ENCODE measurements around the gene PSEN1.

PSEN1 gene

DNA sequence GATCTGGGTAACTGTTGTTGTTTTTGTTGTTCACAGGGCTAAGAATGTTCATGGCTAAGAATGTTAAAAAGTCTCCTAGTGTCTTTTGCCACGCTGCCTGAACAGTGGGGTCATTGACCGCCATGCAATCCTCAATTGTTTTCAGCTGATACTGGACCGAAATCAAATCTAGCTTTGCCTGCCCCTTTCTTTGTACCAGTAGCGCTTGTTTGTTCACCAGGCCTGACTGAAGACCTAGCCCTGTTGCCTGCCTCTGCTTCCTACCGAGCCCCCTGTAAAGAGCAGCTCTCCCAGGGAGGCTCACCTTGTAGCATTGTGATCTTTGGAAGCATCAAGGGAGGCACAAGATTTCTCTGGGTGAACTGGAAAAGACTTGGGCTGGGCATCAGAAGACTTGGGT lies 6.7 kb downstream of the PSEN1 start:
- H3K9me2 ChIP-seq (replicated peaks; ENCODE audit: control insufficient read depth, low read length), result no peaks in the 10 kb centered on the region
- H3K4me3 ChIP-seq (ENCODE audit: low read length), result no peak overlapping the region
- no peaks in the 10 kb centered on the region for H3K9me3 ChIP-seq (ENCODE audit: control insufficient read depth, insufficient read depth, low read length)
- no peaks in the 10 kb centered on the region for H4K20me1 ChIP-seq (ENCODE audit: control insufficient read depth, insufficient read depth, low read depth, low read length)
- H3K4me1 ChIP-seq (ENCODE audit: control insufficient read depth, low read length), result no peaks in the 10 kb centered on the region
- no peak overlapping the region for H3K27ac ChIP-seq (ENCODE audit: low read depth, low read length)
- no peak for TF ChIP-seq EZH2phosphoT487 (IDR thresholded peaks at IDR 0.05; ENCODE audit: borderline replicate concordance, low read length)
- TF ChIP-seq, protein P1, sequence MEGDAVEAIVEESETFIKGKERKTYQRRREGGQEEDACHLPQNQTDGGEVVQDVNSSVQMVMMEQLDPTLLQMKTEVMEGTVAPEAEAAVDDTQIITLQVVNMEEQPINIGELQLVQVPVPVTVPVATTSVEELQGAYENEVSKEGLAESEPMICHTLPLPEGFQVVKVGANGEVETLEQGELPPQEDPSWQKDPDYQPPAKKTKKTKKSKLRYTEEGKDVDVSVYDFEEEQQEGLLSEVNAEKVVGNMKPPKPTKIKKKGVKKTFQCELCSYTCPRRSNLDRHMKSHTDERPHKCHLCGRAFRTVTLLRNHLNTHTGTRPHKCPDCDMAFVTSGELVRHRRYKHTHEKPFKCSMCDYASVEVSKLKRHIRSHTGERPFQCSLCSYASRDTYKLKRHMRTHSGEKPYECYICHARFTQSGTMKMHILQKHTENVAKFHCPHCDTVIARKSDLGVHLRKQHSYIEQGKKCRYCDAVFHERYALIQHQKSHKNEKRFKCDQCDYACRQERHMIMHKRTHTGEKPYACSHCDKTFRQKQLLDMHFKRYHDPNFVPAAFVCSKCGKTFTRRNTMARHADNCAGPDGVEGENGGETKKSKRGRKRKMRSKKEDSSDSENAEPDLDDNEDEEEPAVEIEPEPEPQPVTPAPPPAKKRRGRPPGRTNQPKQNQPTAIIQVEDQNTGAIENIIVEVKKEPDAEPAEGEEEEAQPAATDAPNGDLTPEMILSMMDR (IDR thresholded peaks at IDR 0.05; ENCODE audit: low read depth, low read length, poor library complexity, severe bottlenecking), result no peak
- no peaks in the 10 kb centered on the region for H3K27me3 ChIP-seq (ENCODE audit: control insufficient read depth, low read length)
- H3F3A ChIP-seq (ENCODE audit: control insufficient read depth, insufficient read depth), result peaks cover 6% of the 10 kb centered on the region
- peaks cover 70% of the 10 kb centered on the region for H3K79me2 ChIP-seq (ENCODE audit: control insufficient read depth, low read length)
- peaks cover 4% of the 10 kb centered on the region for H3K36me3 ChIP-seq (ENCODE audit: control insufficient read depth, low read length)
- H3K4me2 ChIP-seq (ENCODE audit: low read length), result no peak overlapping the region

- H3K27me3 ChIP-seq (ENCODE audit: control insufficient read depth, low read length), result no peaks in the 10 kb centered on the region
- TF ChIP-seq, protein P1 (IDR thresholded peaks at IDR 0.05; ENCODE audit: low read depth, low read length, poor library complexity, severe bottlenecking), result no peak
- no peak for TF ChIP-seq EZH2phosphoT487 (IDR thresholded peaks at IDR 0.05; ENCODE audit: borderline replicate concordance, low read length)
- peaks cover 6% of the 10 kb centered on the region for H3F3A ChIP-seq (ENCODE audit: control insufficient read depth, insufficient read depth)
- no peaks in the 10 kb centered on the region for H4K20me1 ChIP-seq (ENCODE audit: control insufficient read depth, insufficient read depth, low read depth, low read length)
- H3K79me2 ChIP-seq (ENCODE audit: control insufficient read depth, low read length), result peaks cover 66% of the 10 kb centered on the region
- H3K4me1 ChIP-seq (ENCODE audit: control insufficient read depth, low read length), result no peaks in the 10 kb centered on the region
- H3K36me3 ChIP-seq (ENCODE audit: control insufficient read depth, low read length), result peaks cover 9% of the 10 kb centered on the region
- H3K27ac ChIP-seq (ENCODE audit: low read depth, low read length), result no peak overlapping the region
- no peaks in the 10 kb centered on the region for H3K9me3 ChIP-seq (ENCODE audit: control insufficient read depth, insufficient read depth, low read length)
- no peaks in the 10 kb centered on the region for H3K9me2 ChIP-seq (replicated peaks; ENCODE audit: control insufficient read depth, low read length)
- no peak overlapping the region for H3K4me2 ChIP-seq (ENCODE audit: low read length)
- no peak overlapping the region for H3K4me3 ChIP-seq (ENCODE audit: low read length)
Observed at GRCh38 chr14:73143617-73144016, 7.3 kb downstream of the PSEN1 start.

- Histone ChIP-seq H3K79me2 (ENCODE audit: control insufficient read depth, low read length) (peaks cover 53% of the 10 kb centered on the region), H3K27ac (ENCODE audit: low read depth, low read length) (no peak overlapping the region), H3F3A (ENCODE audit: control insufficient read depth, insufficient read depth) (peaks cover 6% of the 10 kb centered on the region), H3K36me3 (ENCODE audit: control insufficient read depth, low read length) (peaks cover 19% of the 10 kb centered on the region), H3K4me2 (ENCODE audit: low read length) (no peak overlapping the region), H3K4me1 (ENCODE audit: control insufficient read depth, low read length) (no peaks in the 10 kb centered on the region), H4K20me1 (ENCODE audit: control insufficient read depth, insufficient read depth, low read depth, low read length) (no peaks in the 10 kb centered on the region), H3K27me3 (ENCODE audit: control insufficient read depth, low read length) (no peaks in the 10 kb centered on the region), H3K4me3 (ENCODE audit: low read length) (no peak overlapping the region), H3K9me3 (ENCODE audit: control insufficient read depth, insufficient read depth, low read length) (no peaks in the 10 kb centered on the region), H3K9me2 (replicated peaks; ENCODE audit: control insufficient read depth, low read length) (no peaks in the 10 kb centered on the region)
- TF ChIP-seq EZH2phosphoT487 (IDR thresholded peaks at IDR 0.05; ENCODE audit: borderline replicate concordance, low read length), result no peak
- TF ChIP-seq, protein P1 (IDR thresholded peaks at IDR 0.05; ENCODE audit: low read depth, low read length, poor library complexity, severe bottlenecking), result no peak
Observed at GRCh38 chr14:73145371-73145770, 9.1 kb downstream of the PSEN1 start.

DNA sequence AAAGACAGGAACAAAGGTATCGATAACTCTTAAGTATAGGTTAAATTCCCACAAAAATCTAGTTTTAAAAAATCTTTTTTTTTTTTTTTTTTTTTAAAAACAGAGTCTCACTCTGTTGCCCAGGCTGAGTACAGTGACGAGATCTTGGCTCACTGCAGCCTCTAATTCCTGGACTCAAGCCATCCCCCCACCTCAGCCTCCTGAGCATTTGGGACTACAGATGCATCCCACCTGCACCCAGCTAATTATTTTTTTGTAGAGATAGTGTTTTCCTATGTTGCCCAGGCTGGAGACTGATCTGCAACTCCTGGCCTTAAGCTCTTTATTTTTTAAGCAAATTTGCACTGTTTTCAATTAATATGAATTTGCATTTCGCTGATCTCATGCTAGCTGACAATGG lies 9.8 kb downstream of the PSEN1 start:
- Histone ChIP-seq H3K9me2 (replicated peaks; ENCODE audit: control insufficient read depth, low read length) (no peaks in the 10 kb centered on the region), H3K79me2 (ENCODE audit: control insufficient read depth, low read length) (peaks cover 46% of the 10 kb centered on the region), H3K36me3 (ENCODE audit: control insufficient read depth, low read length) (peaks cover 19% of the 10 kb centered on the region), H3K4me1 (ENCODE audit: control insufficient read depth, low read length) (no peaks in the 10 kb centered on the region), H3K27ac (ENCODE audit: low read depth, low read length) (no peak overlapping the region), H3K4me2 (ENCODE audit: low read length) (no peak overlapping the region), H3F3A (ENCODE audit: control insufficient read depth, insufficient read depth) (peaks cover 6% of the 10 kb centered on the region), H4K20me1 (ENCODE audit: control insufficient read depth, insufficient read depth, low read depth, low read length) (no peaks in the 10 kb centered on the region), H3K4me3 (ENCODE audit: low read length) (no peak overlapping the region), H3K27me3 (ENCODE audit: control insufficient read depth, low read length) (no peaks in the 10 kb centered on the region), H3K9me3 (ENCODE audit: control insufficient read depth, insufficient read depth, low read length) (no peaks in the 10 kb centered on the region)
- no peak for TF ChIP-seq EZH2phosphoT487 (IDR thresholded peaks at IDR 0.05; ENCODE audit: borderline replicate concordance, low read length)
